ENCODE measurements around the gene PEAR1. TPM values are rescaled to one million over a fixed set of nuclear protein-coding genes. Genes with fewer than 3 reads are reported as not detected.

Gene PEAR1
- total RNA-seq, 2 donors from 2014 or later = 7.9 to 12.5 TPM

DNA sequence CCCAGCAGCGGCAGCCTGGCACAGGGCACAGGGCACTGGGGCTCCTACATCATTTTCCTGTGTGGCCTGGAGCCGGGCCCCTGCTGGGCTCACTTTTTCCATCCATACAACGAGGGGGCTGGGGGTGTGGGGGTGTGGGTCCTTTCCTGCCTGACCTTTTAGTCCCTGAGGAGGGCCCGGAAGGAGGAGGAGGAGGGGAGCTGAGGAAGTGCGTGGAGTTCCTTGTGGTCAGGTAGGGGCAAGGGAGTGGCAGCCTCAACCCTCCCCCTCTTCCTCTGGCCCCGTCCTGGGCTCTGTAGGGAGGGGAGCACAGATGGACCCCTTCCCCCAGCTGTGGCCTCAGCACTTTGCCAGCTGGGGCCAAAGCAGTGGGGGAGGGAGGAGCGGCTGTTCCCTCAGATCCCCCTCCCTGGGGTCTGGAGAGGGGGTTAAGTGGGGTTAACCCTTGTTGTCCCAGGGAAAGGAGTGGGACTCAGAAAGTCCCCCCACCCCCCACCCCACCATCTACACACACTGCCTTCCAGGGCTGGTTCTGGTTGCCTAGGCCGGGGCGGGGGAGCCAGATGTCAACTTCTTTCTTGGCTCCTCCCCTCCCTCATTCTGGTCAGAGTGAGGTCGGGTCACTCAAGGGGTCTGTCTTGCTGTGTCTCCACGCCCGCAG is 27.1 kb upstream of the PEAR1 start:
- peaks cover under 1 to 4% of the 10 kb centered on the region in 2 donors for H3K27me3 ChIP-seq
- no peaks in the 10 kb centered on the region for H3K9me3 ChIP-seq
- no peak overlapping the region for H3K4me3 ChIP-seq
- TF ChIP-seq, protein P1, sequence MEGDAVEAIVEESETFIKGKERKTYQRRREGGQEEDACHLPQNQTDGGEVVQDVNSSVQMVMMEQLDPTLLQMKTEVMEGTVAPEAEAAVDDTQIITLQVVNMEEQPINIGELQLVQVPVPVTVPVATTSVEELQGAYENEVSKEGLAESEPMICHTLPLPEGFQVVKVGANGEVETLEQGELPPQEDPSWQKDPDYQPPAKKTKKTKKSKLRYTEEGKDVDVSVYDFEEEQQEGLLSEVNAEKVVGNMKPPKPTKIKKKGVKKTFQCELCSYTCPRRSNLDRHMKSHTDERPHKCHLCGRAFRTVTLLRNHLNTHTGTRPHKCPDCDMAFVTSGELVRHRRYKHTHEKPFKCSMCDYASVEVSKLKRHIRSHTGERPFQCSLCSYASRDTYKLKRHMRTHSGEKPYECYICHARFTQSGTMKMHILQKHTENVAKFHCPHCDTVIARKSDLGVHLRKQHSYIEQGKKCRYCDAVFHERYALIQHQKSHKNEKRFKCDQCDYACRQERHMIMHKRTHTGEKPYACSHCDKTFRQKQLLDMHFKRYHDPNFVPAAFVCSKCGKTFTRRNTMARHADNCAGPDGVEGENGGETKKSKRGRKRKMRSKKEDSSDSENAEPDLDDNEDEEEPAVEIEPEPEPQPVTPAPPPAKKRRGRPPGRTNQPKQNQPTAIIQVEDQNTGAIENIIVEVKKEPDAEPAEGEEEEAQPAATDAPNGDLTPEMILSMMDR (IDR thresholded peaks at IDR 0.05) = no peak
- no peaks in the 10 kb centered on the region for H3K36me3 ChIP-seq
- no peaks in the 10 kb centered on the region for H3K4me1 ChIP-seq
- DNase-seq (ENCODE audit: low spot score) = no peak
- no peak overlapping the region for H3K27ac ChIP-seq

DNA sequence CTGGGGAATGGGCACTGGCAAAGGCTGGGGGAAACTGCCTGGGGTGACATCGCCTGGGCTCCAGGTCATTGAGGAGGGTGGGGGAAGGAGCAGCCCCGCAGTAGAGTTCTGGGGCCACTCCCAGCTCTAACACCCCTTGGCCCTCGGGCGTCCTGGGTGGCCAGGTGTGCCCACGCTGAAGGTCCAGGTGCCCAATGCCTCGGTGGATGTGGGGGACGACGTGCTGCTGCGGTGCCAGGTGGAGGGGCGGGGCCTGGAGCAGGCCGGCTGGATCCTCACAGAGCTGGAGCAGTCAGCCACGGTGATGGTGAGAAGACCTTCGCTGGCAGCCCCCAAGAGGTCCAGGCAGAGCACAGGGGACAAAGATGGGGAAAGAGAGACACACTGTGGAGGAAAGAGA is 25.2 kb upstream of the PEAR1 start:
- H3K4me3 ChIP-seq = no peak overlapping the region
- H3K27ac ChIP-seq = no peak overlapping the region
- TF ChIP-seq, protein P1 (IDR thresholded peaks at IDR 0.05) = no peak
- H3K36me3 ChIP-seq = no peaks in the 10 kb centered on the region
- no peaks in the 10 kb centered on the region for H3K27me3 ChIP-seq
- no peak for DNase-seq (ENCODE audit: low spot score)
- H3K4me1 ChIP-seq = no peaks in the 10 kb centered on the region
- no peaks in the 10 kb centered on the region for H3K9me3 ChIP-seq

DNA sequence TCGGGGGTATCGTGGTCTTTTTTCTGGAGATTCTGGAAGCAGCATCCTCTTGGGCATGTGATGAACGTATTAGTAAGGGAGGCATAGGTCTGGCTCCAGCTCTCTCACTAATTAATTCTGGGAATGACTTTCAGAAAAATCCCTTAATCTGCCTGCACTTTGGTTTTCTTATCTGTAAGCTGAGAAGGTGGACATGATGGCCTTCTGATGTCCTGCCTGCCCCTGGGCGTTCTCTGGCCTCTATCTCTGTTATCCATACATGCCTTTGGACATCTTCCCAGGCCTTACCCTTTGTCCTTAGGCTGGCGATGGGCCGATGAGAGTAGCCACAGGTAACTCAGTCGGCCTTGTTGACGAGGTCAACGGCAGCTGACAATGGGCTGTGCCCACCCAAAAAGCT is 24.1 kb upstream of the PEAR1 start:
- TF ChIP-seq, protein P1 (IDR thresholded peaks at IDR 0.05) = no peak
- Histone ChIP-seq H3K27ac (no peak overlapping the region), H3K9me3 (no peaks in the 10 kb centered on the region), H3K36me3 (no peaks in the 10 kb centered on the region), H3K27me3 (no peaks in the 10 kb centered on the region), H3K4me3 (no peak overlapping the region), H3K4me1 (no peaks in the 10 kb centered on the region)
- no peak for DNase-seq (ENCODE audit: low spot score)

DNA sequence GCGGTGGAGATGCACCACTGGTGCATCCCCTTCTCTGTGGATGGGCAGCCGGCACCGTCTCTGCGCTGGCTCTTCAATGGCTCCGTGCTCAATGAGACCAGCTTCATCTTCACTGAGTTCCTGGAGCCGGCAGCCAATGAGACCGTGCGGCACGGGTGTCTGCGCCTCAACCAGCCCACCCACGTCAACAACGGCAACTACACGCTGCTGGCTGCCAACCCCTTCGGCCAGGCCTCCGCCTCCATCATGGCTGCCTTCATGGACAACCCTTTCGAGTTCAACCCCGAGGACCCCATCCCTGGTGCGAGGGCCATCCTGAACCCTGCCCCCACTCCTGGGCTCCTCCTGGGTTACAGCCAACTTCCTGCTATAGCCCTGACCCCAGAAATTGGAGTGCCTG is 19.9 kb upstream of the PEAR1 start:
- Histone ChIP-seq H3K27me3 (no peaks in the 10 kb centered on the region), H3K27ac (no peak overlapping the region), H3K36me3 (no peaks in the 10 kb centered on the region), H3K4me1 (no peaks in the 10 kb centered on the region), H3K4me3 (no peak overlapping the region), H3K9me3 (no peaks in the 10 kb centered on the region)
- TF ChIP-seq, protein P1 (IDR thresholded peaks at IDR 0.05) = no peak
- no peak for DNase-seq (ENCODE audit: low spot score)

DNA sequence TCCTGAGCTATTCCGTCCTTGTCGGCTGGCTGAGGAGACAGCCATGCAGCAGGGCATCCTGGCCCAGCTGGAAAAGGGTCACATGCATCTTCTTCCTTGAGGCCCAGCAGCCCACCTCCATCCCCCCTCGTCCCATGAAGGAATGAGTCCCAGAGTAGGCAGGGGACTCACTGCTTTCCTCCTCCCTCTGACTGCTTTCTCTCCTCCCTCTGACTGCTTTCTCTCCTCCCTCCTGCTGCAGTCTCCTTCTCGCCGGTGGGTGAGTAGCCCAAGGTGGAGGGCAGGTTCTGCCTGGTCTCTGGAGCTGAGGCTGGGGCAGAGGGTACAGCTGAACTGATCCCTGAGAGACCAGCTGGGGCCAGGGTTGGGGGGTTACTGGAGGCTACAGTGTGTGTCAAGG is 19.4 kb upstream of the PEAR1 start:
- TF ChIP-seq, protein P1 (IDR thresholded peaks at IDR 0.05) = no peak
- H3K36me3 ChIP-seq = no peaks in the 10 kb centered on the region
- no peaks in the 10 kb centered on the region for H3K27me3 ChIP-seq
- no peaks in the 10 kb centered on the region for H3K4me1 ChIP-seq
- no peak overlapping the region for H3K27ac ChIP-seq
- DNase-seq (ENCODE audit: low spot score) = no peak
- no peak overlapping the region for H3K4me3 ChIP-seq
- H3K9me3 ChIP-seq = no peaks in the 10 kb centered on the region
